ENCODE data around the gene CD200R1L. TPM values are rescaled to one million over a fixed set of nuclear protein-coding genes. Genes with fewer than 3 reads are reported as not detected.

CD200R1L gene, protein sequence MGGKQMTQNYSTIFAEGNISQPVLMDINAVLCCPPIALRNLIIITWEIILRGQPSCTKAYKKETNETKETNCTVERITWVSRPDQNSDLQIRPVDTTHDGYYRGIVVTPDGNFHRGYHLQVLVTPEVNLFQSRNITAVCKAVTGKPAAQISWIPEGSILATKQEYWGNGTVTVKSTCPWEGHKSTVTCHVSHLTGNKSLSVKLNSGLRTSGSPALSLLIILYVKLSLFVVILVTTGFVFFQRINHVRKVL
- 0.08 TPM in 1 of 5 replicates, not detected in the others for total RNA-seq (2022; extraction: Qiagen RNA extraction)

DNA sequence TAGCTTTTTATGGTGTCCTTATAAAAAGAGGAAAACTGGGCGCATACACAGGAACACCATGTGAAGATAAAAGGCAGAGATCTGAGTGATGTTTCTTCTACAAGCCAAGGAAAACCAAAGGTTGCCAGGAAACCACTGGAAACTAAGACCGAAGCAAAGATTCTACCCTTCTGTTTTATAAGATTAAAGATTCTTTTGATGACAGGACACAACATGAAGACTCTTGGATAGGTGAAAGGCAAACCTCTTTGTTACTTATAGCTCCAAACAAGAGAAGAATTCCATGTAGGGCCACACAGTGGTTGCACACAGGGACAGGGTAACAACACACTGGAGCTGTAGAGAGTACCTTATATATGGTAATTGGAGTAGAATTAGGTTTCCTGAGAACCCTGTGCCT, at the start of gene CD200R1L:
TSS of gene CD200R1L (minus strand) at position 101 of the 400 bp plus-strand sequence. CDS start 17,497 bp downstream, outside the sequence.

Other genes starting within 250 kb of the CD200R1L start
- 39.4 to 77.3 TPM (median 60.3 TPM) in 5 replicates for gene CCDC80, start 205.7 kb downstream of the CD200R1L start, total RNA-seq (2022; extraction: Qiagen RNA extraction)
- gene CD200R1, start 128.2 kb upstream of the CD200R1L start, total RNA-seq (2022; extraction: Qiagen RNA extraction): 0.12 to 0.13 TPM in 2 of 5 replicates, not detected in the others
- 14.4 to 20.4 TPM (median 15.6 TPM) in 5 replicates for gene GTPBP8, start 144.1 kb upstream of the CD200R1L start, total RNA-seq (2022; extraction: Qiagen RNA extraction)